ENCODE data around the gene PCDHB4. TPM values are rescaled to one million over a fixed set of nuclear protein-coding genes. Genes with fewer than 3 reads are reported as not detected.
"Not testable (repeated sequence)": the region's sequence is repeated elsewhere in the genome, so short reads cannot be mapped to it uniquely, and the experiment has no call there.

PCDHB4 gene
- total RNA-seq, 1 experiment from 2014 or later = 0.26 TPM

DNA sequence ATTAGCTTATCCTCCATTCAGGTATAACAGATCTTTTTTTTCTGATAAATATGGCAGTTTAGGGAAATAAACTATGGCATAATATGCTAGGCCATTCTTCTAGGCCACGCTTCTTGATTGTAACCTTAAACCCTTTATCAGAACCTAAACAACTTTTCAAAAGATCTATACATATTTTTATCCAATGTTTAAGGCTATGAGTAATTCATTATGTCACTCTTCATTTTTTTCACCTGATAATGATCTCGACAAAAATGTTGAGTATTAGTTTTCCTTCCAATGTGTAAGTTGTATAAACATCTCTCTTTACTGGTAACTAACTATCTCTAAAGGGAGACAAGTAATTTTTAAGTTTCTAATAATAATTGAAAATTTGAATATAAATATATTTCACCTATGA lies 2.4 kb upstream of the PCDHB4 start:
- no peak overlapping the region for H3K27ac ChIP-seq (ENCODE audit: low read length)
- ATAC-seq = no peak
- no TSS peak for BruUV-seq (replicated peaks)

DNA sequence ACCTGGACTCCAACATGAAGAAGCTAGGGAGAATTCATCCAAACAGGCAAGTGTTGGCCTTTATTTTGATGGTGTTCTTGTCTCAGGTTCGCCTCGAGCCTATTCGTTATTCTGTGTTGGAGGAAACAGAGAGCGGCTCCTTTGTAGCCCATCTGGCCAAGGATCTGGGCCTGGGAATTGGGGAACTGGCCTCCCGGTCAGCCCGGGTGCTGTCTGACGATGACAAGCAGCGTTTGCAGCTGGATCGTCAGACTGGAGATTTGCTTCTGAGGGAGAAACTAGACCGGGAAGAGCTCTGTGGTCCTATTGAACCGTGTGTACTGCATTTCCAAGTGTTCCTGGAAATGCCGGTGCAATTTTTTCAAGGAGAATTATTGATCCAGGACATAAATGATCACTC lies 367 bp downstream of the PCDHB4 start:
- no peaks in the 10 kb centered on the region for H3K9me3 ChIP-seq (ENCODE audit: control insufficient read depth, insufficient read depth, low read depth, low read length)
- ATAC-seq (no peak), DNase-seq (ENCODE audit: low read depth, low spot score) (no peak)
- POLR2A ChIA-PET = no interaction called here
- H3K4me1 ChIP-seq (ENCODE audit: control insufficient read depth, insufficient read depth, low read length) = no peaks in the 10 kb centered on the region
- intact Hi-C loops (cut with micrococcal nuclease; ENCODE audit: unreplicated experiment) (no loop called here), in situ Hi-C loops (cut with HindIII; ENCODE audit: low pct_unique_long_range_greater_than_20kb, low sequenced_read_pairs) (no loop called here)
- no peak overlapping the region for H3K27ac ChIP-seq (ENCODE audit: low read length)
- CTCF ChIA-PET = no interaction called here
- no peaks in the 10 kb centered on the region for H3K27me3 ChIP-seq (ENCODE audit: control insufficient read depth, insufficient read depth, low read length)
- TF ChIP-seq, protein P1, sequence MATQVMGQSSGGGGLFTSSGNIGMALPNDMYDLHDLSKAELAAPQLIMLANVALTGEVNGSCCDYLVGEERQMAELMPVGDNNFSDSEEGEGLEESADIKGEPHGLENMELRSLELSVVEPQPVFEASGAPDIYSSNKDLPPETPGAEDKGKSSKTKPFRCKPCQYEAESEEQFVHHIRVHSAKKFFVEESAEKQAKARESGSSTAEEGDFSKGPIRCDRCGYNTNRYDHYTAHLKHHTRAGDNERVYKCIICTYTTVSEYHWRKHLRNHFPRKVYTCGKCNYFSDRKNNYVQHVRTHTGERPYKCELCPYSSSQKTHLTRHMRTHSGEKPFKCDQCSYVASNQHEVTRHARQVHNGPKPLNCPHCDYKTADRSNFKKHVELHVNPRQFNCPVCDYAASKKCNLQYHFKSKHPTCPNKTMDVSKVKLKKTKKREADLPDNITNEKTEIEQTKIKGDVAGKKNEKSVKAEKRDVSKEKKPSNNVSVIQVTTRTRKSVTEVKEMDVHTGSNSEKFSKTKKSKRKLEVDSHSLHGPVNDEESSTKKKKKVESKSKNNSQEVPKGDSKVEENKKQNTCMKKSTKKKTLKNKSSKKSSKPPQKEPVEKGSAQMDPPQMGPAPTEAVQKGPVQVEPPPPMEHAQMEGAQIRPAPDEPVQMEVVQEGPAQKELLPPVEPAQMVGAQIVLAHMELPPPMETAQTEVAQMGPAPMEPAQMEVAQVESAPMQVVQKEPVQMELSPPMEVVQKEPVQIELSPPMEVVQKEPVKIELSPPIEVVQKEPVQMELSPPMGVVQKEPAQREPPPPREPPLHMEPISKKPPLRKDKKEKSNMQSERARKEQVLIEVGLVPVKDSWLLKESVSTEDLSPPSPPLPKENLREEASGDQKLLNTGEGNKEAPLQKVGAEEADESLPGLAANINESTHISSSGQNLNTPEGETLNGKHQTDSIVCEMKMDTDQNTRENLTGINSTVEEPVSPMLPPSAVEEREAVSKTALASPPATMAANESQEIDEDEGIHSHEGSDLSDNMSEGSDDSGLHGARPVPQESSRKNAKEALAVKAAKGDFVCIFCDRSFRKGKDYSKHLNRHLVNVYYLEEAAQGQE (IDR thresholded peaks at IDR 0.05; ENCODE audit: insufficient read depth in 1 of 2, low read depth in 2 of 2, low read length in 1 of 2) = no peak
- TF ChIP-seq, protein P2, sequence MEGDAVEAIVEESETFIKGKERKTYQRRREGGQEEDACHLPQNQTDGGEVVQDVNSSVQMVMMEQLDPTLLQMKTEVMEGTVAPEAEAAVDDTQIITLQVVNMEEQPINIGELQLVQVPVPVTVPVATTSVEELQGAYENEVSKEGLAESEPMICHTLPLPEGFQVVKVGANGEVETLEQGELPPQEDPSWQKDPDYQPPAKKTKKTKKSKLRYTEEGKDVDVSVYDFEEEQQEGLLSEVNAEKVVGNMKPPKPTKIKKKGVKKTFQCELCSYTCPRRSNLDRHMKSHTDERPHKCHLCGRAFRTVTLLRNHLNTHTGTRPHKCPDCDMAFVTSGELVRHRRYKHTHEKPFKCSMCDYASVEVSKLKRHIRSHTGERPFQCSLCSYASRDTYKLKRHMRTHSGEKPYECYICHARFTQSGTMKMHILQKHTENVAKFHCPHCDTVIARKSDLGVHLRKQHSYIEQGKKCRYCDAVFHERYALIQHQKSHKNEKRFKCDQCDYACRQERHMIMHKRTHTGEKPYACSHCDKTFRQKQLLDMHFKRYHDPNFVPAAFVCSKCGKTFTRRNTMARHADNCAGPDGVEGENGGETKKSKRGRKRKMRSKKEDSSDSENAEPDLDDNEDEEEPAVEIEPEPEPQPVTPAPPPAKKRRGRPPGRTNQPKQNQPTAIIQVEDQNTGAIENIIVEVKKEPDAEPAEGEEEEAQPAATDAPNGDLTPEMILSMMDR (IDR thresholded peaks at IDR 0.05) = no peak
- no peak for TF ChIP-seq SIN3A (IDR thresholded peaks at IDR 0.05; ENCODE audit: borderline replicate concordance, insufficient read depth, low read depth, low read length)
- TF ChIP-seq POLR2AphosphoS5 (IDR thresholded peaks at IDR 0.05; ENCODE audit: low read depth, low read length) = no peak
- TF ChIP-seq TCF7L2 (IDR thresholded peaks at IDR 0.05; ENCODE audit: low read depth, low read length) = no peak
- no peak overlapping the region for H3K4me3 ChIP-seq (ENCODE audit: low read depth in 2 of 2, low read length in 2 of 2)
- no TSS peak for BruUV-seq (replicated peaks)
- no peaks in the 10 kb centered on the region for H3K36me3 ChIP-seq (ENCODE audit: control insufficient read depth, insufficient read depth, low read length)

More for the DNA sequence above, 2.4 kb upstream of the PCDHB4 start:
- no peak overlapping the region for H3K4me3 ChIP-seq (ENCODE audit: low read depth in 2 of 2, low read length in 2 of 2)
- CTCF ChIA-PET = no interaction called here
- TF ChIP-seq POLR2AphosphoS5 (IDR thresholded peaks at IDR 0.05; ENCODE audit: low read depth, low read length) (no peak), TCF7L2 (IDR thresholded peaks at IDR 0.05; ENCODE audit: low read depth, low read length) (no peak), SIN3A (IDR thresholded peaks at IDR 0.05; ENCODE audit: borderline replicate concordance, insufficient read depth, low read depth, low read length) (no peak)
- TF ChIP-seq, protein P2 (IDR thresholded peaks at IDR 0.05) = no peak
- TF ChIP-seq, protein P1 (IDR thresholded peaks at IDR 0.05; ENCODE audit: insufficient read depth in 1 of 2, low read depth in 2 of 2, low read length in 1 of 2) = no peak
- H3K36me3 ChIP-seq (ENCODE audit: control insufficient read depth, insufficient read depth, low read length) = no peaks in the 10 kb centered on the region
- H3K27me3 ChIP-seq (ENCODE audit: control insufficient read depth, insufficient read depth, low read length) = no peaks in the 10 kb centered on the region
- no peaks in the 10 kb centered on the region for H3K4me1 ChIP-seq (ENCODE audit: control insufficient read depth, insufficient read depth, low read length)
- H3K9me3 ChIP-seq (ENCODE audit: control insufficient read depth, insufficient read depth, low read depth, low read length) = no peaks in the 10 kb centered on the region
- in situ Hi-C loops (cut with HindIII; ENCODE audit: low pct_unique_long_range_greater_than_20kb, low sequenced_read_pairs) (no loop called here), intact Hi-C loops (cut with micrococcal nuclease; ENCODE audit: unreplicated experiment) (no loop called here)
- no peak for DNase-seq (ENCODE audit: low read depth, low spot score)
- POLR2A ChIA-PET = no interaction called here

DNA sequence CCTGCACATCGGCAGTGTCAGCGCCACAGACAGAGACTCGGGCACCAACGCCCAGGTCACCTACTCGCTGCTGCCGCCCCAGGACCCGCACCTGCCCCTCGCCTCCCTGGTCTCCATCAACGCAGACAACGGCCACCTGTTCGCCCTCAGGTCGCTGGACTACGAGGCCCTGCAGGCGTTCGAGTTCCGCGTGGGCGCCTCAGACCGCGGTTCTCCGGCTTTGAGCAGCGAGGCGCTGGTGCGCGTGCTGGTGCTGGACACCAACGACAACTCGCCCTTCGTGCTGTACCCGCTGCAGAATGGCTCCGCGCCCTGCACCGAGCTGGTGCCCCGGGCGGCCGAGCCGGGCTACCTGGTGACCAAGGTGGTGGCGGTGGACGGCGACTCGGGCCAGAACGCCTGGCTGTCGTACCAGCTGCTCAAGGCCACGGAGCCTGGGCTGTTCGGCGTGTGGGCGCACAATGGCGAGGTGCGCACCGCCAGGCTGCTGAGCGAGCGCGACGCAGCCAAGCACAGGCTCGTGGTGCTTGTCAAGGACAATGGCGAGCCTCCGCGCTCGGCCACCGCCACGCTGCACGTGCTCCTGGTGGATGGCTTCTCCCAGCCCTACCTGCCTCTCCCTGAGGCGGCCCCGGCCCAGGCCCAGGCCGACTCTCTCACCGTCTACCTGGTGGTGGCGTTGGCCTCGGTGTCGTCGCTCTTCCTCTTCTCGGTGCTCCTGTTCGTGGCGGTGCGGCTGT lies 1.9 kb downstream of the PCDHB4 start:
- BruUV-seq (replicated peaks); ATAC-seq; H3K27ac ChIP-seq (ENCODE audit: low read length); POLR2A ChIA-PET; DNase-seq (ENCODE audit: low read depth, low spot score); H3K4me1 ChIP-seq (ENCODE audit: control insufficient read depth, insufficient read depth, low read length); H3K4me3 ChIP-seq (ENCODE audit: low read depth in 2 of 2, low read length in 2 of 2); H3K9me3 ChIP-seq (ENCODE audit: control insufficient read depth, insufficient read depth, low read depth, low read length); H3K36me3 ChIP-seq (ENCODE audit: control insufficient read depth, insufficient read depth, low read length); CTCF ChIA-PET; in situ Hi-C loops (cut with HindIII; ENCODE audit: low pct_unique_long_range_greater_than_20kb, low sequenced_read_pairs); H3K27me3 ChIP-seq (ENCODE audit: control insufficient read depth, insufficient read depth, low read length); intact Hi-C loops (cut with micrococcal nuclease; ENCODE audit: unreplicated experiment): not testable (repeated sequence)

Data from Panc1 (cell line).